K562 (cell line): ENCODE results near the gene HMBS. TPM values are rescaled to one million over a fixed set of nuclear protein-coding genes. Genes with fewer than 3 reads are reported as not detected.

Experiments used
- CCNT2 ChIP-seq: IDR thresholded peaks from 2 replicates; pipeline ENCODE4 v1.6.1; 2011; ENCODE audit warnings: borderline replicate concordance, low read depth, mild to moderate bottlenecking, moderate library complexity, mixed read lengths, low read length; ENCODE audit not compliant: insufficient read length; ENCODE audit errors: extremely low read depth
- ETS2 ChIP-seq: IDR thresholded peaks from 2 replicates; pipeline ENCODE4 v1.6.1; 2016; ENCODE audit warnings: borderline replicate concordance, missing genetic modification characterization, mild to moderate bottlenecking, moderate library complexity, missing compliant biosample characterization; ENCODE audit not compliant: poor library complexity, severe bottlenecking
- MIER1 ChIP-seq: fragments of 450-650 bp; IDR thresholded peaks from 2 replicates; pipeline ENCODE4 v1.6.1; 2016; ENCODE audit warnings: antibody characterized with exemption, mild to moderate bottlenecking, low read depth
- MXD1 ChIP-seq: fragments of 250-450 bp; sonication (Bioruptor Pico); IDR thresholded peaks from 2 replicates; pipeline ENCODE4 v1.8.0; 2021; ENCODE audit warnings: borderline replicate concordance, mild to moderate bottlenecking, moderate library complexity; ENCODE audit not compliant: poor library complexity, severe bottlenecking
- NR2C1 ChIP-seq, 2 experiments: fragments of 450-650 bp; IDR thresholded peaks; 2 replicates each; pipeline ENCODE4 v1.6.1; 2017; ENCODE audit warnings: mild to moderate bottlenecking in 2 of 2, antibody characterized with exemption in 1 of 2, inconsistent platforms in 1 of 2, missing compliant biosample characterization in 1 of 2, missing genetic modification characterization in 1 of 2
- RB1 ChIP-seq: fragments of 450-650 bp; IDR thresholded peaks from 2 replicates; pipeline ENCODE4 v1.6.1; 2017; ENCODE audit warnings: low read depth, mild to moderate bottlenecking
- SFPQ ChIP-seq: fragments of 200-400 bp; formaldehyde crosslinking; IDR thresholded peaks from 2 replicates; pipeline ENCODE4 v1.6.1; 2017; ENCODE audit warnings: mild to moderate bottlenecking, low read depth, low read length, moderate library complexity
- TAF7 ChIP-seq: fragments of 450-650 bp; IDR thresholded peaks from 2 replicates; pipeline ENCODE4 v1.6.1; 2016; ENCODE audit warnings: missing genetic modification characterization, missing compliant biosample characterization
- TFAP4 ChIP-seq: sonication (generic); formaldehyde crosslinking; IDR thresholded peaks from 2 replicates; pipeline ENCODE4 v1.8.0; 2022; ENCODE audit warnings: missing genetic modification reagents, mild to moderate bottlenecking, moderate library complexity, borderline replicate concordance
- TRIM25 ChIP-seq: fragments of 450-650 bp; IDR thresholded peaks from 2 replicates; pipeline ENCODE4 v1.7.0; 2016; ENCODE audit warnings: borderline replicate concordance
- TSHZ1 ChIP-seq: fragments of 250-450 bp; sonication (Bioruptor Pico); IDR thresholded peaks from 2 replicates; pipeline ENCODE4 v1.4.0; 2020; ENCODE audit warnings: mild to moderate bottlenecking, moderate library complexity
- ZNF143 ChIP-seq: sonication (generic); formaldehyde crosslinking; IDR thresholded peaks from 2 replicates; pipeline ENCODE4 v1.9.0; 2022; ENCODE audit warnings: mild to moderate bottlenecking, missing genetic modification reagents
- ZNF316 ChIP-seq: fragments of 450-650 bp; IDR thresholded peaks from 2 replicates; pipeline ENCODE4 v1.6.1; 2016
- ZNF740 ChIP-seq, 3 experiments: fragments of 200-800 bp in 1 of 3; sonication (Bioruptor generic) in 1 of 3; sonication (generic) in 1 of 3; formaldehyde crosslinking in 1 of 3; IDR thresholded peaks; 2 replicates each; pipeline versions ENCODE4 v1.6.1 to v1.8.0; 2016 to 2022; ENCODE audit warnings: mild to moderate bottlenecking in 2 of 3, missing compliant biosample characterization in 2 of 3, missing genetic modification characterization in 2 of 3, missing genetic modification reagents in 1 of 3
- polyA plus RNA-seq, 8 experiments: library from polyadenylated mRNA; depleted of rRNA in 4 of 8; stranded (reverse) in 5 of 8; unstranded in 3 of 8; fragments of >200 nt; fragmentation: Nextera tagmentation in 2 of 8; fragmentation: Illumina TruSeq in 1 of 8; extraction: Ambion mirVana in 2 of 8; extraction: Trizol in 1 of 8; gene quantifications; 2 replicates each; pipeline versions ENCODE4 v1.2.1 to v1.2.3, GENCODE V29; 2011 to 2014; ENCODE audit warnings: inconsistent platforms in 1 of 8, missing spikeins in 1 of 8
- total RNA-seq, 7 experiments: library from RNA; depleted of rRNA in 6 of 7; stranded (reverse); fragments of >200 nt in 6 of 7; fragmentation: Illumina TruSeq in 2 of 7; extraction: Trizol in 2 of 7; gene quantifications; 2 replicates each; pipeline versions ENCODE4 v1.2.1 to v1.2.3, GENCODE V29; 2011 to 2021; ENCODE audit warnings: low replicate concordance in 1 of 7

The HMBS gene
- total and polyA plus RNA-seq, 9 of the 15 experiments (the other 6 are each of a cell fraction or from before 2014, with no cell fraction given) = 56.9 to 385 (median 286) TPM

GRCh38 chr11:119085437-119085847, 761 bp downstream of the HMBS start (continued):
- no peak for TF ChIP-seq MXD1 (CRISPR knock-in tag)
- TF ChIP-seq SFPQ = no peak
- no peak for TF ChIP-seq TSHZ1 (CRISPR knock-in tag)
- no peak for TF ChIP-seq RB1
- no peak for TF ChIP-seq MIER1
- TF ChIP-seq ZNF740 (CRISPR knock-in tag; IDR thresholded peaks at IDR 0.05) = no peak
- TF ChIP-seq ZNF740 (tag; IDR thresholded peaks at IDR 0.05) = no peak
- TF ChIP-seq ZNF316 = no peak
- TF ChIP-seq NR2C1 (IDR thresholded peaks at IDR 0.05) = no peak
- TF ChIP-seq NR2C1 (tag; IDR thresholded peaks at IDR 0.05) = 0 out of 2 replicates have a peak, but pooled peaks have one; percentile 15
- TF ChIP-seq ETS2 (tag) = no peak
- peak; percentile 93 for TF ChIP-seq CCNT2
- TF ChIP-seq ZNF143 = no peak
- TF ChIP-seq TRIM25 = no peak
- no peak for TF ChIP-seq TAF7 (tag)
- peak; percentile 89 for TF ChIP-seq TFAP4 (CRISPR knock-in tag)
